Neural cell (in vitro differentiated cells): ENCODE measurements around the gene PTPRN2. TPM values are rescaled to one million over a fixed set of nuclear protein-coding genes. Genes with fewer than 3 reads are reported as not detected.
"Not testable (repeated sequence)": the region's sequence is repeated elsewhere in the genome, so short reads cannot be mapped to it uniquely, and the experiment has no call there.

Source experiments
- H2AFZ ChIP-seq: fragments of 200-600, 300-800 bp; sonication (generic), shearing (Covaris generic); 2 replicates; pipeline ENCODE4 v1.6.0; 2014; ENCODE audit warnings: low read depth, mild to moderate bottlenecking, antibody characterized with exemption, low read length, moderate library complexity
- H3F3A ChIP-seq: fragments of 200-600 bp; shearing (Covaris generic); 2 replicates; pipeline ENCODE4 v1.6.1; 2016; ENCODE audit warnings: mild to moderate bottlenecking, moderate library complexity, mixed read lengths, antibody characterized with exemption, low read length; ENCODE audit not compliant: insufficient read depth, poor library complexity, severe bottlenecking
- H3K27ac ChIP-seq: fragments of 200-600, 300-800 bp; sonication (generic), shearing (Covaris generic); 2 replicates; pipeline ENCODE4 v1.5.1; 2014; ENCODE audit warnings: mild to moderate bottlenecking, low read length, moderate library complexity
- H3K27me3 ChIP-seq: fragments of 300-800, 200-600 bp; sonication (generic), shearing (Covaris generic); 2 replicates; pipeline ENCODE4 v1.6.0; 2014; ENCODE audit warnings: mild to moderate bottlenecking, low read depth, low read length, moderate library complexity; ENCODE audit not compliant: insufficient read depth
- H3K36me3 ChIP-seq: fragments of 300-800, 200-600 bp; sonication (generic), shearing (Covaris generic); 2 replicates; pipeline ENCODE4 v1.5.1; 2014; ENCODE audit warnings: mild to moderate bottlenecking, antibody characterized with exemption, low read length, moderate library complexity; ENCODE audit not compliant: insufficient read depth
- H3K4me2 ChIP-seq: fragments of 300-800, 200-600 bp; sonication (generic), shearing (Covaris generic); 2 replicates; pipeline ENCODE4 v1.6.0; 2014; ENCODE audit warnings: mild to moderate bottlenecking, low read length
- H3K4me3 ChIP-seq: fragments of 300-800, 200-600 bp; sonication (generic), shearing (Covaris generic); 2 replicates; pipeline ENCODE4 v1.5.1; 2014; ENCODE audit warnings: mild to moderate bottlenecking, low read length, moderate library complexity
- H3K79me2 ChIP-seq: fragments of 200-600 bp; shearing (Covaris generic); replicated peaks from 2 replicates; pipeline ENCODE4 v1.6.0; 2014; ENCODE audit warnings: mild to moderate bottlenecking, low read length, moderate library complexity; ENCODE audit not compliant: insufficient read depth
- H3K9ac ChIP-seq: fragments of 300-800, 200-600 bp; sonication (generic), shearing (Covaris generic); 2 replicates; pipeline ENCODE4 v1.6.1; 2016; ENCODE audit warnings: mild to moderate bottlenecking, low read length, mixed read lengths
- H3K9me2 ChIP-seq: fragments of 200-600 bp; shearing (Covaris generic); 2 replicates; pipeline ENCODE4 v1.6.1; 2016; ENCODE audit warnings: mild to moderate bottlenecking, low read length, mixed read lengths; ENCODE audit not compliant: insufficient read depth
- H3K9me3 ChIP-seq: fragments of 200-600, 300-800 bp; sonication (generic), shearing (Covaris generic); 2 replicates; pipeline ENCODE4 v1.6.1; 2016; ENCODE audit warnings: mild to moderate bottlenecking, mixed run types, low read length, moderate library complexity, mixed read lengths
- H4K20me1 ChIP-seq: fragments of 200-600 bp; shearing (Covaris generic); 2 replicates; pipeline ENCODE4 v1.6.1; 2016; ENCODE audit warnings: mild to moderate bottlenecking, mixed run types; ENCODE audit not compliant: insufficient read depth
- CTCF ChIP-seq: fragments of 450-650 bp; IDR thresholded peaks from 2 replicates; pipeline ENCODE4 v1.5.1; 2014; ENCODE audit warnings: antibody characterized with exemption, mild to moderate bottlenecking, moderate library complexity; ENCODE audit not compliant: poor library complexity, severe bottlenecking
- EP300 ChIP-seq: fragments of 450-650 bp; conservative IDR thresholded peaks from 2 replicates; pipeline ENCODE4 v1.6.1; 2014; ENCODE audit warnings: antibody characterized with exemption, mild to moderate bottlenecking, moderate library complexity; ENCODE audit not compliant: poor library complexity, severe bottlenecking
- EZH2 ChIP-seq: fragments of 200-600, 300-800 bp; shearing (Covaris generic), sonication (generic); IDR thresholded peaks from 2 replicates; pipeline ENCODE4 v1.6.1; 2014; ENCODE audit warnings: antibody characterized with exemption, low read length, borderline replicate concordance, mild to moderate bottlenecking; ENCODE audit not compliant: insufficient read depth, poor library complexity, severe bottlenecking
- MXI1 ChIP-seq: fragments of 450-650 bp; conservative IDR thresholded peaks from 2 replicates; pipeline ENCODE4 v1.6.1; 2014; ENCODE audit warnings: antibody characterized with exemption, mild to moderate bottlenecking; ENCODE audit not compliant: poor library complexity, severe bottlenecking
- POLR2AphosphoS5 ChIP-seq: IDR thresholded peaks from 2 replicates; pipeline ENCODE4 v1.6.1; 2012
- RAD21 ChIP-seq: fragments of 450-650 bp; conservative IDR thresholded peaks from 2 replicates; pipeline ENCODE4 v1.6.1; 2014; ENCODE audit warnings: antibody characterized with exemption, mild to moderate bottlenecking, moderate library complexity
- REST ChIP-seq: IDR thresholded peaks from 2 replicates; pipeline ENCODE4 v1.6.1; 2012; ENCODE audit warnings: borderline replicate concordance
- SMC3 ChIP-seq: fragments of 450-650 bp; conservative IDR thresholded peaks from 2 replicates; pipeline ENCODE4 v1.6.1; 2014; ENCODE audit warnings: antibody characterized with exemption, mild to moderate bottlenecking, moderate library complexity; ENCODE audit not compliant: poor library complexity
- TAF1 ChIP-seq: IDR thresholded peaks from 2 replicates; pipeline ENCODE4 v1.6.1; 2012; ENCODE audit warnings: low read depth
- polyA plus RNA-seq: library from polyadenylated mRNA; depleted of rRNA; stranded (reverse); fragments of >200 nt; gene quantifications from 2 replicates; pipeline ENCODE4 v1.2.3, GENCODE V29; 2014

Gene PTPRN2
- polyA plus RNA-seq, 1 donor from 2014 or later = 31.0 TPM

GRCh38 chr7:158157460-158157859 lies 430.2 kb downstream of the PTPRN2 start:
- Histone ChIP-seq H3F3A (no peaks in the 10 kb centered on the region), H3K9ac (no peak overlapping the region), H3K4me2 (no peak overlapping the region), H3K79me2 (no peaks in the 10 kb centered on the region), H3K4me3 (no peak overlapping the region), H3K27ac (no peak overlapping the region), H3K9me2 (no peaks in the 10 kb centered on the region), H2AFZ (no peak overlapping the region), H4K20me1 (no peaks in the 10 kb centered on the region), H3K36me3 (no peaks in the 10 kb centered on the region), H3K9me3 (no peaks in the 10 kb centered on the region), H3K27me3 (no peaks in the 10 kb centered on the region)
- TF ChIP-seq EP300 = no peak
- no peak for TF ChIP-seq POLR2AphosphoS5
- TF ChIP-seq CTCF = no peak
- no peak for TF ChIP-seq MXI1
- no peak for TF ChIP-seq REST
- TF ChIP-seq RAD21 = no peak
- no peak for TF ChIP-seq EZH2
- TF ChIP-seq TAF1 = no peak
- TF ChIP-seq SMC3 = no peak

GRCh38 chr7:158151273-158151672 lies 436.4 kb downstream of the PTPRN2 start:
- H3K27ac ChIP-seq, H4K20me1 ChIP-seq, H3K79me2 ChIP-seq, H2AFZ ChIP-seq, H3K9ac ChIP-seq, H3K9me3 ChIP-seq, H3K36me3 ChIP-seq, H3K9me2 ChIP-seq, H3K4me3 ChIP-seq, H3K27me3 ChIP-seq, H3F3A ChIP-seq, H3K4me2 ChIP-seq: not testable (repeated sequence)

- Histone ChIP-seq H3K9ac (no peak overlapping the region), H3K4me3 (no peak overlapping the region), H3K27ac (no peak overlapping the region), H3K4me2 (no peak overlapping the region), H4K20me1 (no peaks in the 10 kb centered on the region), H3K9me3 (peaks cover 9% of the 10 kb centered on the region), H3K27me3 (no peaks in the 10 kb centered on the region), H3K79me2 (no peaks in the 10 kb centered on the region), H3K9me2 (no peaks in the 10 kb centered on the region), H3F3A (no peaks in the 10 kb centered on the region), H3K36me3 (no peaks in the 10 kb centered on the region), H2AFZ (no peak overlapping the region)
- TF ChIP-seq RAD21 (no peak), SMC3 (no peak), EP300 (no peak), TAF1 (no peak), EZH2 (no peak), CTCF (no peak), POLR2AphosphoS5 (no peak)
Observed at GRCh38 chr7:158150234-158150633, 437.4 kb downstream of the PTPRN2 start.

DNA sequence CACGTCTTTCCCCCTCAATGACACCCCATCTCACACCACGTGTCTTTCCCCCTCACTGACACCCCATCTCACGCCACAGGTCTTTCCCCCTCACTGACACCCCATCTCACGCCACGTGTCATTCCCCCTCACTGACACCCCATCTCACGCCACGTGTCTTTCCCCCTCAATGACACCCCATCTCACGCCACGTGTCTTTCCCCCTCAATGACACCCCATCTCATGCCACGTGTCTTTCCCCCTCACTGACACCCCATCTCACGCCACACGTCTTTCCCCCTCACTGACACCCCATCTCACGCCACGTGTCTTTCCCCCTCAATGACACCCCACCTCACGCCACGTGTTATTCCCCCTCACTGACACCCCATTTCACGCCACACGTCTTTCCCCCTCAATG lies 440.2 kb downstream of the PTPRN2 start:
- H3K27me3 ChIP-seq, H3K36me3 ChIP-seq, H3K27ac ChIP-seq, H3K4me2 ChIP-seq, H3K4me3 ChIP-seq, H3K9me2 ChIP-seq, H3K79me2 ChIP-seq, H2AFZ ChIP-seq, H4K20me1 ChIP-seq, H3K9ac ChIP-seq, H3F3A ChIP-seq: not testable (repeated sequence)
- H3K9me3 ChIP-seq = peaks cover 15% of the 10 kb centered on the region
